Mucosa of rectum (tissue), 2 donors: Measurements from ENCODE around the gene RASGRP3.

Experiments used
- H3K27ac ChIP-seq, 2 donors: one replicate each; pipeline ENCODE4 v1.7.0; 2013; ENCODE audit warnings: inconsistent platforms in 2 of 2, low read depth in 2 of 2, low read length in 2 of 2
- H3K27me3 ChIP-seq, 2 donors: one replicate each; pipeline ENCODE4 v1.7.0; 2013; ENCODE audit warnings: low read length in 2 of 2; ENCODE audit not compliant: control insufficient read depth in 2 of 2, insufficient read depth in 2 of 2
- H3K36me3 ChIP-seq, 2 donors: one replicate each; pipeline ENCODE4 v1.7.0; 2013; ENCODE audit warnings: low read length in 2 of 2; ENCODE audit not compliant: control insufficient read depth in 2 of 2, insufficient read depth in 2 of 2
- H3K4me1 ChIP-seq, 2 donors: one replicate each; pipeline ENCODE4 v1.7.0; 2013; ENCODE audit warnings: low read length in 2 of 2, mild to moderate bottlenecking in 1 of 2; ENCODE audit not compliant: control insufficient read depth in 2 of 2, insufficient read depth in 2 of 2
- H3K4me3 ChIP-seq, 2 donors: one replicate each; pipeline ENCODE4 v1.7.0; 2013; ENCODE audit warnings: low read length in 2 of 2
- H3K9ac ChIP-seq, 2 donors: one replicate each; pipeline ENCODE4 v1.7.0; 2013; ENCODE audit warnings: low read length in 2 of 2, low read depth in 1 of 2, mild to moderate bottlenecking in 1 of 2
- H3K9me3 ChIP-seq, 2 donors: one replicate each; pipeline ENCODE4 v1.7.0; 2013; ENCODE audit warnings: low read length in 2 of 2; ENCODE audit not compliant: control insufficient read depth in 2 of 2
- donor health status: healthy.
- donor health status: Normal muscosa, but diverticular disease.

RASGRP3 gene

DNA sequence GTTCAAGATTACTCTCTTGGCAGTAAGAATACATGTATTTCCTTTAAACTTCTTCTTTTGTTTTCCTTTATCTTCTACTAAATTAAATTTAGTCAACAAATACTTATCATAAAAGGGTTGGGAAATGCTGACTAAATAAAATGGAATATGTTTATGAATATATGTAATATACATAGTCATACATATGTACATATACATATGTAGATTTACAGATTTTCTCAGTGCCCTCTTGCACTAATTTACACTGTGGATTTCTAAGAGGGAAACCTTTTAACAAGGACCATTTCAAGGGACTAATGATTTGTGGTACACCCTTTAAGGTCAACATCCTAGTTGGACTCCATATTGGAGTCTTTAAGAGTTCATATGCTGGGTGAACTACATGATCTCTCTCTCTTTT is 85.4 kb downstream of the RASGRP3 start:
- Histone ChIP-seq H3K9ac (no peak overlapping the region), H3K27ac (no peak overlapping the region), H3K27me3 (no peaks in the 10 kb centered on the region), H3K9me3 (no peaks in the 10 kb centered on the region), H3K36me3 (peaks cover 0 to 4% of the 10 kb centered on the region in 2 donors), H3K4me1 (no peaks in the 10 kb centered on the region), H3K4me3 (no peak overlapping the region)

DNA sequence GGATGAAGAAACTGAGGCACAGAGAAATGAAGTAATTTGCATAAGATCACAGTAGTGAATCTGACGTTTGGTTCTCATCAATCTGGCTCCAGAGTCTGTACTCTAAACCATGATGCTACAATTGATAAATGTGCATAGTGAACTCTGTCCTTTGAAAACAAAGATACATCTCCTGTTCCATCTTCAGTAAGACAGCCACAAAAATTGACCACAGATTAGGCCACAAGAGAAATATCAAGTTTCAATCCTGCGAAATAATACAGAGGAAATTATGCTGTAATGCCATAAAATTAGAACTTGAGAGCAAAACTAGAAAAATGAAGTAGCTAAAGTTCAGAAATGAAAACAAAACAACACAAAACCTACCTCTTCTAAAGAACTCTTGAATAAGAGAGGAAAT is 94.2 kb downstream of the RASGRP3 start:
- Histone ChIP-seq H3K27ac (no peak overlapping the region), H3K27me3 (no peaks in the 10 kb centered on the region), H3K9me3 (no peaks in the 10 kb centered on the region), H3K4me3 (no peak overlapping the region), H3K36me3 (no peaks in the 10 kb centered on the region), H3K4me1 (no peaks in the 10 kb centered on the region), H3K9ac (no peak overlapping the region)

DNA sequence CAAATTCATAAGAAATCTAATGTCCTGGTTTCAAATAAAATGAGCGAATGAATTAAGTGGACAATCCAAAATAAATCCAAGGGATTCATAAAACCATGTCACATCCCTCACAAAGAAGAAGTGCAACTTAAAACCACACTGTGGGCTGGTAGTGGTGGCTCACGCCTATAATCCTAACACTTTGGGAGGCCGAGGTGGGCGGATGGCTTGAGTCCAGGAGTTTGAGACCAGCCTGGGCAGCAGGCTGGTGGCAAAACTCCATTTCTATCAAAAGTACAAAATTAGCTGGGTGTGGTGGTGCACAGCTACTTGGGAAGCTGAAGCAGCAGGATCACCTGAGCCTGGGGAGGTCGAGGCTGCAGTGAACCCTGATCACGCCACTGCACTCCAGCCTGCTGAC is 97.2 kb downstream of the RASGRP3 start:
- H3K4me1 ChIP-seq: no peaks in the 10 kb centered on the region
- H3K36me3 ChIP-seq: no peaks in the 10 kb centered on the region
- no peak overlapping the region for H3K4me3 ChIP-seq
- no peak overlapping the region for H3K27ac ChIP-seq
- no peaks in the 10 kb centered on the region for H3K27me3 ChIP-seq
- H3K9ac ChIP-seq: no peak overlapping the region
- H3K9me3 ChIP-seq: no peaks in the 10 kb centered on the region

DNA sequence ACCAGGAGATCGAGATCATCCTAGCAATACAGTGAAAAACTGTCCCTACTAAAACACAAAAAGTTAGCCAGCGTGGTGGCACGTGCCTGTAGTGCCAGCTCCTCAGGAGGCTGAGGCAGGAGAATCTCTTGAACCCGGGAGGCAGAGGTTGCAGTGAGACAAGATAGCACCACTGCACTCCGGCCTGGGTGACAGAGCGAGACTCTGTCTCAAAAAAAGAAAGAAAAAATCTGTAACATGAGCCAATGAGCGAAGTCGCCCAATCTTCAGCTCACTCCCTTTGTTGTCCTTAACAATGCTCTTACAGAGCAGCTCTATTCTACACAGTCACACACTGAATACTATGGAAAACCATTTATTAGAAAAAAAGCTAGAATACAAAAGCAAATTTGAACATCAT is 100.6 kb downstream of the RASGRP3 start:
- H3K4me3 ChIP-seq: no peak overlapping the region
- H3K9me3 ChIP-seq: no peaks in the 10 kb centered on the region
- H3K9ac ChIP-seq: no peak overlapping the region
- no peaks in the 10 kb centered on the region for H3K27me3 ChIP-seq
- H3K4me1 ChIP-seq: no peaks in the 10 kb centered on the region
- no peak overlapping the region for H3K27ac ChIP-seq
- H3K36me3 ChIP-seq: no peaks in the 10 kb centered on the region

DNA sequence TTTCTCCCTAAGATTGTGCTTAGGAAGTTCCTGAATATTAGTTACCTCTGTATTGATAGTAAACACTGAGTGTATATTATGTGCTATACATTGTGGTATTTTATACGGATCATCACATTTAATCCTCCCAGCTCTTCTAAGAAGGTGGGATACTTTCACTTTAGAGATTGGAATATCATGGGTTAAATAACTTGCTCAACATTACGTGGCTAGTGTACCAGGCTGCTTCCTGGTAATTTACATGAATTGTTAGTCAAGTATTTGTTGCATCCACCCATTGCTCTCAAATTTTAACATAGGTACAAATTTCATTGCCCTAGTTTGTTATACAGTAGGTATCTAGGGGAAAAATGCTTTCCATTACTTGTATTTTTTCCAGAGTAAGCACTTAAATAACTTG is 101.2 kb downstream of the RASGRP3 start:
- H3K9ac ChIP-seq: no peak overlapping the region
- no peaks in the 10 kb centered on the region for H3K36me3 ChIP-seq
- H3K27ac ChIP-seq: no peak overlapping the region

DNA sequence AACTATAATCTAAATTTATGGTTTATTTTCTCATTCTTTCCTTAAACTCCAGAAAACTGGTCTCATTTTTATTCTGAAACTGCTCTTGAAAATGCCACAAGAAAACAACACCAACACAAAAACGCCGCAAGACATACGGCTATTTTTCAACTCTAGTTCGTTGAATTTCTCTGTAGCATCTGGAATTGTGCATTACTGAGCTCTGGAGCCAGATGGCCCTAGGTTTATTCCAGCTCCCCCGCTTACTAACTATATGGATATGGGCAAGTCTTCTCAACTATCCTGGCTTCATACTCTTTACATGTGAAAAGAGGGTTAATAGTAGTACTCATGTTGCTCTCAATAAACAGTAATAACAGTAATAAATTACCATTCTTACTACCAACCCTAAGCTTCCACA is 102.8 kb downstream of the RASGRP3 start:
- Histone ChIP-seq H3K4me1 (no peaks in the 10 kb centered on the region), H3K36me3 (peaks cover 0 to 6% of the 10 kb centered on the region in 2 donors), H3K9ac (no peak overlapping the region), H3K27me3 (no peaks in the 10 kb centered on the region), H3K27ac (no peak overlapping the region), H3K9me3 (no peaks in the 10 kb centered on the region), H3K4me3 (no peak overlapping the region)

More for the DNA sequence above, 101.2 kb downstream of the RASGRP3 start:
- Histone ChIP-seq H3K4me3 (no peak overlapping the region), H3K27me3 (no peaks in the 10 kb centered on the region), H3K9me3 (no peaks in the 10 kb centered on the region), H3K4me1 (no peaks in the 10 kb centered on the region)

DNA sequence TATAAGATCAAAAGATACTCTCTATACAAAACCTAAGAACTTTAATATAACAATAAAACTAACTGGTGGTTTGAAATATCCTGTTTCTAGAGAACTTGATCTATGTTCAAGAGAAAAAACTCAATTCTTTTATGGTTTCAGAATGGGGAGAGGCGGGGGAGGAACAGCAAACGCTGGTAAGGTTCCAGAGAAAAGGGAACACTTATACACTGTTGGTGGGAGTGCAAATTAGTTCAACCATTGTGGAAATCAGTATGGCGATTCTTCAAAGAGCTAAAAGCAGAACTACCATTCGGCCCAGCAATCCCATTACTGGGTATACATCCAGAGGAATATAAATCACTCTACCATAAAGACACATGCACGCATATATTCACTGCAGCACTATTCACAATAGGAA is 105.4 kb downstream of the RASGRP3 start:
- H3K9me3 ChIP-seq: no peaks in the 10 kb centered on the region
- H3K27ac ChIP-seq: no peak overlapping the region
- no peaks in the 10 kb centered on the region for H3K27me3 ChIP-seq
- no peak overlapping the region for H3K9ac ChIP-seq
- H3K36me3 ChIP-seq: peaks cover 19 to 23% of the 10 kb centered on the region in 2 donors
- no peaks in the 10 kb centered on the region for H3K4me1 ChIP-seq
- no peak overlapping the region for H3K4me3 ChIP-seq

DNA sequence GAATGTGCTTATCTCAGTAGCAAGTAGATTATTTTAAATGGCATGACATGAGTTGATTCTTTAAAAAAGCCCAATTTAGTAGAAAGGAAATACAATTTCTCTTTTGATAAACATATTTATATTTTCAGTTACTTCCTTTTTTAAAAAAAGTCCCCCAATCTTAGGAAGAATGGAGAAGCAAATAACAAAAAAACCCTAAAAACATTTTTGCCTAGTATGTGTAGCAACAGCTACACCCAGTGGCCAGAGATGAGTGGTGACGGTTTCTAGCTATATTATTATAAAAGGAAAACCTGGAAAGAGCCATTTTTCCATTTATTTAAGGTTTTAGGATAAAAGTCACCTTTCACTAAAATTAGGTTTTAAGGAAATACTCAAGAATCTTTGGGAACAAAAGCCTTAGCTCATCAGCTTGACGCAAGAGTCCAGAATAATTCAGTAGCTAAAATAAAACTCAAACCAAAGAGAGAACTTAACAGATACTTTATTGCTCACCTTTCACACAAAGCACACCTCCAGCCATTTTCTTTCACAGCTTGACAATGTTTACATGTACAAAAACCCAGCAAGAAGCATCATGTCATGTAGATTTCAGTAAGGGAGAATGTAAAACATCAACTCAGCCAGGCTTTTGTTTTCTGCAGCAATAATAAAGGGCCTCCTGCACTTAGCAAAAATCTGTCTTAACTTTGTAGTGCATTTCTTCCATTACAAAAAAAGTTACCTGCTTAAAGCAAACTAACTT is 106.9 kb downstream of the RASGRP3 start:
- Histone ChIP-seq H3K27ac (no peak overlapping the region), H3K4me1 (no peaks in the 10 kb centered on the region), H3K9me3 (no peaks in the 10 kb centered on the region), H3K27me3 (no peaks in the 10 kb centered on the region), H3K9ac (no peak overlapping the region), H3K4me3 (no peak overlapping the region), H3K36me3 (peaks cover 25 to 33% of the 10 kb centered on the region in 2 donors)

DNA sequence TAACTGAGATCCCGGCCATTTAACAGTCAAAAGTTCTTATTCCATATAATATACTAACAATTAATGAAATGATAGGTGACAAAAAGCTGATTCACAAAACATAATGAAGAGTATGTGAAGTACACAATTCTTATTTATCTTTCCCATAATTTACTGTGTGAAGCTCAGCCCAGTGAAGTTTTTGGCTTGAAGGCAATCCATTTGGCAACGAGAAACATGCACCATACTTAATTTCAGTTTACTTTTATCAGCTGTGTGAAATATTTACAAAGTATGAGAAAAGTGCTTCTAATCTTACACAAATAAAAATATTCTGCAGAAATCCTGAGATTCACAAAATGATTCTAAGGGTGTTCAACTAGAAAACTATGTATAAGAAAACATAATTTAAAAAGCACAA is 110.3 kb downstream of the RASGRP3 start:
- Histone ChIP-seq H3K9ac (no peak overlapping the region), H3K4me1 (no peaks in the 10 kb centered on the region), H3K4me3 (no peak overlapping the region), H3K27ac (no peak overlapping the region), H3K9me3 (no peaks in the 10 kb centered on the region), H3K27me3 (no peaks in the 10 kb centered on the region), H3K36me3 (peaks cover 36 to 41% of the 10 kb centered on the region in 2 donors)

DNA sequence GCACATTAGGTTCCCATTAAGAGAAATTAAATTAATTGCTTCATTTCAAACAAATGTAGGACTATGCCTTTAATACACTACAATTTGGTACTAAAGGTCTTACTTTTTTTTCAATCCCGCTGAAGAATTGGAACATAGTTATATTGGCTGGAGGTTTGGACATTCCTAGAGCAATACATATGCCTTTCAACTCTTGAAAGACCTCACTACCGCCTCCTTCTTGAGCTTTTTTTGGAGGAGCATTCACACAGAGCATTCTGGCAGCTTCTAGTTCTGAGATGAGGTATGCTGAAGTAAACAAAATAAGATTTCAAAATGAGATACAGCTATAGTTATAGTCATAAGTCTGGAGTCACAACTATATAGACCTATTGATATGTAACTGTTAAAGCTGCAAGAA is 111.8 kb downstream of the RASGRP3 start:
- H3K4me3 ChIP-seq: no peak overlapping the region
- no peak overlapping the region for H3K9ac ChIP-seq
- no peaks in the 10 kb centered on the region for H3K4me1 ChIP-seq
- no peaks in the 10 kb centered on the region for H3K27me3 ChIP-seq
- H3K27ac ChIP-seq: no peak overlapping the region
- peaks cover 44 to 55% of the 10 kb centered on the region in 2 donors for H3K36me3 ChIP-seq
- no peaks in the 10 kb centered on the region for H3K9me3 ChIP-seq
